DOHH2 (cell line): ENCODE measurements around the gene SYTL2.

ENCODE experiments used
- CTCF ChIP-seq: fragments of 200-600 bp; sonication (generic); IDR thresholded peaks from one replicate; pipeline ENCODE4 v1.5.1; 2014; ENCODE audit warnings: antibody characterized with exemption, mild to moderate bottlenecking, low read depth, low read length; ENCODE audit not compliant: poor library complexity, severe bottlenecking
- EZH2phosphoT487 ChIP-seq: fragments of 200-600 bp; sonication (generic); IDR thresholded peaks from 2 replicates; pipeline ENCODE4 v1.6.1; 2017; ENCODE audit warnings: borderline replicate concordance, mild to moderate bottlenecking, antibody characterized with exemption, low read length, moderate library complexity, mixed read lengths

- TF ChIP-seq CTCF: no peak
- TF ChIP-seq EZH2phosphoT487: no peak
Observed at GRCh38 chr11:85750646-85751045, 60.3 kb downstream of the SYTL2 start.
